Measurements from ENCODE around the gene ATG7. TPM values are rescaled to one million over a fixed set of nuclear protein-coding genes. Genes with fewer than 3 reads are reported as not detected.

ATG7 gene
- polyA plus RNA-seq, 1 donor (not counting 4 experiments of a cell fraction or from before 2014, with no cell fraction given), result 27.9 TPM

- no peaks in the 10 kb centered on the region for H3K79me2 ChIP-seq (ENCODE audit: control insufficient read depth, insufficient read depth, low read length)
- peaks cover 0 to 5% of the 10 kb centered on the region in 2 experiments for H3K36me3 ChIP-seq (ENCODE audit: control insufficient read depth in 2 of 2, extremely low read depth in 1 of 2, insufficient read depth in 2 of 2, low read length in 2 of 2)
- H3K4me2 ChIP-seq (ENCODE audit: control insufficient read depth, extremely low read depth, insufficient read depth, low read depth, low read length), result no peak overlapping the region
- TF ChIP-seq, protein P1, sequence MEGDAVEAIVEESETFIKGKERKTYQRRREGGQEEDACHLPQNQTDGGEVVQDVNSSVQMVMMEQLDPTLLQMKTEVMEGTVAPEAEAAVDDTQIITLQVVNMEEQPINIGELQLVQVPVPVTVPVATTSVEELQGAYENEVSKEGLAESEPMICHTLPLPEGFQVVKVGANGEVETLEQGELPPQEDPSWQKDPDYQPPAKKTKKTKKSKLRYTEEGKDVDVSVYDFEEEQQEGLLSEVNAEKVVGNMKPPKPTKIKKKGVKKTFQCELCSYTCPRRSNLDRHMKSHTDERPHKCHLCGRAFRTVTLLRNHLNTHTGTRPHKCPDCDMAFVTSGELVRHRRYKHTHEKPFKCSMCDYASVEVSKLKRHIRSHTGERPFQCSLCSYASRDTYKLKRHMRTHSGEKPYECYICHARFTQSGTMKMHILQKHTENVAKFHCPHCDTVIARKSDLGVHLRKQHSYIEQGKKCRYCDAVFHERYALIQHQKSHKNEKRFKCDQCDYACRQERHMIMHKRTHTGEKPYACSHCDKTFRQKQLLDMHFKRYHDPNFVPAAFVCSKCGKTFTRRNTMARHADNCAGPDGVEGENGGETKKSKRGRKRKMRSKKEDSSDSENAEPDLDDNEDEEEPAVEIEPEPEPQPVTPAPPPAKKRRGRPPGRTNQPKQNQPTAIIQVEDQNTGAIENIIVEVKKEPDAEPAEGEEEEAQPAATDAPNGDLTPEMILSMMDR (optimal IDR thresholded peaks at IDR 0.05 in 1 of 3, IDR thresholded peaks at IDR 0.05 in 1 of 3, conservative IDR thresholded peaks at IDR 0.05 in 1 of 3; ENCODE audit: extremely low read depth in 1 of 3, insufficient read depth in 2 of 3, low read length in 3 of 3), result no peak
- TF ChIP-seq EZH2 (IDR thresholded peaks at IDR 0.05; ENCODE audit: low read length), result no peak
- H3K27me3 ChIP-seq (ENCODE audit: control insufficient read depth, extremely low read depth, insufficient read depth, low read length), result no peaks in the 10 kb centered on the region
- H3K4me3 ChIP-seq (ENCODE audit: control insufficient read depth in 2 of 3, extremely low read depth in 1 of 3, insufficient read depth in 2 of 3, low read depth in 1 of 3, low read length in 3 of 3), result no peak overlapping the region
- H2AFZ ChIP-seq (ENCODE audit: control insufficient read depth, low read length), result no peak overlapping the region
- H4K20me1 ChIP-seq (ENCODE audit: control insufficient read depth, extremely low read depth, insufficient read depth, low read length), result no peaks in the 10 kb centered on the region
- no peak for FAIRE-seq
- H3K9me1 ChIP-seq (ENCODE audit: control insufficient read depth, extremely low read depth, insufficient read depth, low read length), result no peaks in the 10 kb centered on the region
- H3K4me1 ChIP-seq (ENCODE audit: control insufficient read depth, extremely low read depth, insufficient read depth, low read length), result peaks cover 6% of the 10 kb centered on the region
- H3K9me3 ChIP-seq (ENCODE audit: control insufficient read depth, low read depth, low read length), result no peaks in the 10 kb centered on the region
- H3K9ac ChIP-seq (ENCODE audit: control insufficient read depth, extremely low read depth, insufficient read depth, low read length), result no peak overlapping the region
- dilution Hi-C loops (cut with MboI; ENCODE audit: extremely low pct_ligation_motif_present, low sequenced_read_pairs), result no loop called here
- DNase-seq (ENCODE audit: low read depth, low spot score), result no peak
- H3K27ac ChIP-seq (ENCODE audit: control insufficient read depth, insufficient read depth, low read length), result no peak overlapping the region
These were observed 184.9 kb downstream of the ATG7 start for GRCh38 chr3:11457135-11457534.

- no peak overlapping the region for H3K27ac ChIP-seq (ENCODE audit: control insufficient read depth, insufficient read depth, low read length)
- H3K9ac ChIP-seq (ENCODE audit: control insufficient read depth, extremely low read depth, insufficient read depth, low read length), result no peak overlapping the region
- H3K27me3 ChIP-seq (ENCODE audit: control insufficient read depth, extremely low read depth, insufficient read depth, low read length), result no peaks in the 10 kb centered on the region
- no peaks in the 10 kb centered on the region for H3K9me1 ChIP-seq (ENCODE audit: control insufficient read depth, extremely low read depth, insufficient read depth, low read length)
- H3K9me3 ChIP-seq (ENCODE audit: control insufficient read depth, low read depth, low read length), result no peaks in the 10 kb centered on the region
- no peak overlapping the region for H3K4me3 ChIP-seq (ENCODE audit: control insufficient read depth in 2 of 3, extremely low read depth in 1 of 3, insufficient read depth in 2 of 3, low read depth in 1 of 3, low read length in 3 of 3)
- TF ChIP-seq, protein P1 (optimal IDR thresholded peaks at IDR 0.05 in 1 of 3, IDR thresholded peaks at IDR 0.05 in 1 of 3, conservative IDR thresholded peaks at IDR 0.05 in 1 of 3; ENCODE audit: extremely low read depth in 1 of 3, insufficient read depth in 2 of 3, low read length in 3 of 3), result no peak
- TF ChIP-seq EZH2 (IDR thresholded peaks at IDR 0.05; ENCODE audit: low read length), result no peak
- no peak for FAIRE-seq
- H3K36me3 ChIP-seq (ENCODE audit: control insufficient read depth in 2 of 2, extremely low read depth in 1 of 2, insufficient read depth in 2 of 2, low read length in 2 of 2), result peaks cover 0 to 2% of the 10 kb centered on the region in 2 experiments
- DNase-seq (ENCODE audit: low read depth, low spot score), result no peak
- H3K4me1 ChIP-seq (ENCODE audit: control insufficient read depth, extremely low read depth, insufficient read depth, low read length), result peaks cover under 1% of the 10 kb centered on the region
- dilution Hi-C loops (cut with MboI; ENCODE audit: extremely low pct_ligation_motif_present, low sequenced_read_pairs), result no loop called here
- no peak overlapping the region for H3K4me2 ChIP-seq (ENCODE audit: control insufficient read depth, extremely low read depth, insufficient read depth, low read depth, low read length)
- H3K79me2 ChIP-seq (ENCODE audit: control insufficient read depth, insufficient read depth, low read length), result no peaks in the 10 kb centered on the region
- H4K20me1 ChIP-seq (ENCODE audit: control insufficient read depth, extremely low read depth, insufficient read depth, low read length), result no peaks in the 10 kb centered on the region
- no peak overlapping the region for H2AFZ ChIP-seq (ENCODE audit: control insufficient read depth, low read length)
These were observed 187.1 kb downstream of the ATG7 start for GRCh38 chr3:11459186-11459824.

All from keratinocyte (primary cell).